Activated CD4-positive, alpha-beta T cell treated with anti-CD3 and anti-CD28 coated beads, Interleukin-2, amount 50 U/mL, for 1 hour (primary cell): ENCODE data around the gene FAM78B.

Experiments
- DNase-seq: peaks from one replicate; pipeline ENCODE4 v3.0.0-alpha.2; 2020

FAM78B gene

DNA sequence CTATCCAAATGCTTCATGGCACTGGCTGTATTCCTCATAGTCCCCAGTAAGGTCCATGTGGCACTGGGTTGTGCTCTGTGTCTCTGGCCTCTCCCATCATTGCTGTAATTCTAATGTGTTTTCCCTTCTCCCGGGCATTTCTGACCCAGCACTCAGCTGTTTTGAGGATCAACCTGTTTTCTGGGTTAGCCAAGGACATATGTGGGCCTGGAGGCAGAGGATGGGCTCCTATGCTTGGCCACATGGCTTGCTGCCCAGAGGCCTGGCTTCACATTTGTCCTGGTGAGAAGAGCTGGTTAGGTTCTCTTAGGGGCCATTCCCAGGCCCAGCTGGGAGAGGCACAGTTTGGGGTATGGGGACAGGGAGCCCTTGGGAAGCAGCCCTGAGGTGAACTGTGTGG is 103.1 kb downstream of the FAM78B start:
- DNase-seq: no peak

DNA sequence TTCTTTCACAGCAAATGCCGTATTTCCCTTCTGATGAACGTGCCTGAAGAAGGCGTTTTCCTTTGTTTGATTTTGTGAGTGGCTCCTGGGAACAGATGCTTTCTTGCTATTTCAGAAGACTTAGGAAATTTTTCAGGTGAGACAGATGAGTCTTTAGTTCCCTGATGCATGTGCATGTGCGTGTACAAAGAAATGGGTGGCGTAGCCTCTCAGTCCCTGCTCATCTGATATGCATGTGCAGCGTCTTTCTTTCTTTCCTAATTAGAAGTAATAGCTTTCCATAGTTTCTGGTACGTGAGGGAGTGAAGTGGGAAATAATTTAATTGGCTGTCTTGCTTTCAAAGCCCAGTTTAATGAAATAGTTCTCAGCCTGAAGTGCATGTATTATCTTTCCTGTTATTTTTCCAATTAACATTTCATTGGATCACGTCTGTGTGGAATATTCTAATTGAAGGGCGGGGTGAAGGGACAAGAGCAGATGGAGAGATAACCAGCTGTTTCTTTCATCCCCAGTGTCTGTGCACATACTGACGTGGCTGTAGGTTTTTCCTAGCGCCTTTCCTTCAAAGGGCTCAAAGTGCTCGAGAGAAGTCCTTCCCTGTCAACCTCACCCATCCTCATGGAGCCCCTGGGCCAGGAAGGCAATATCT is 104.3 kb downstream of the FAM78B start:
- no peak for DNase-seq

DNA sequence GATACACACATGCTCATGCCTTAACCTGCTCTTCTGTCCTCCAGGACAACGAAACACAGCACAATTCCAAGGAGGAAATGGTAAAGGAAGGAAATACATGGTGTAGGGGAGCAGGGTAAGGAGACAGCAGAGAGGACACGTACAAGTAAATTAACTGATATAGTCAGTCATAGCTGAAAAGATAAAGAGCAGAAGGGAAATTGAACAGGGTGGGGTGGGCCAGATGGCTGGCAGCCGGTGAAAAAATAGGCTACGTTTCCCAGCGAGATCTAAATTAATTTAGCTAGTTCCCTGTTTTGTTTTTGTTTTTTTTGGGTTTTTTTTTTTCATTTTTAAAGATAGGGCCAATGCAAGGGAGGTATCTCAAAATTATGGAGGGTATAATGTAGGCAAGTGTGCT is 109.2 kb downstream of the FAM78B start:
- no peak for DNase-seq

DNA sequence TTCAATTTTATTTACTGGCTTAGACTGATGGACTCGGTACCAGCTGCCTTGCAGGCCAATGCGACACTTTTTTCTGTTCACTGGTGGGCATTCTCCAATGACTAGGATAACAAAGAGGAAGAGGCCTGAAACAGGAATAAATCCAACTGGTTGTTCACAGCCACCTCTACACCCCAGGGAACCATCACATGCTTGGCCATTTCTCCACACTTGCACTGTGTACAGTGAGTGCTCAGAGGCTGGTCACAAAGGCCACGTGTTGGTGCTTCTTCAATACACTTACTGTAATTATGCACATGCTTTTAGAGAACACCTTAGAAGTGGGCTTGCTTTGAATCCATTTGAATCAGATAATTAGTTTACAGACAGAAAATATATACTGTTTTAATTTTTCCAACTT is 113.4 kb downstream of the FAM78B start:
- no peak for DNase-seq

DNA sequence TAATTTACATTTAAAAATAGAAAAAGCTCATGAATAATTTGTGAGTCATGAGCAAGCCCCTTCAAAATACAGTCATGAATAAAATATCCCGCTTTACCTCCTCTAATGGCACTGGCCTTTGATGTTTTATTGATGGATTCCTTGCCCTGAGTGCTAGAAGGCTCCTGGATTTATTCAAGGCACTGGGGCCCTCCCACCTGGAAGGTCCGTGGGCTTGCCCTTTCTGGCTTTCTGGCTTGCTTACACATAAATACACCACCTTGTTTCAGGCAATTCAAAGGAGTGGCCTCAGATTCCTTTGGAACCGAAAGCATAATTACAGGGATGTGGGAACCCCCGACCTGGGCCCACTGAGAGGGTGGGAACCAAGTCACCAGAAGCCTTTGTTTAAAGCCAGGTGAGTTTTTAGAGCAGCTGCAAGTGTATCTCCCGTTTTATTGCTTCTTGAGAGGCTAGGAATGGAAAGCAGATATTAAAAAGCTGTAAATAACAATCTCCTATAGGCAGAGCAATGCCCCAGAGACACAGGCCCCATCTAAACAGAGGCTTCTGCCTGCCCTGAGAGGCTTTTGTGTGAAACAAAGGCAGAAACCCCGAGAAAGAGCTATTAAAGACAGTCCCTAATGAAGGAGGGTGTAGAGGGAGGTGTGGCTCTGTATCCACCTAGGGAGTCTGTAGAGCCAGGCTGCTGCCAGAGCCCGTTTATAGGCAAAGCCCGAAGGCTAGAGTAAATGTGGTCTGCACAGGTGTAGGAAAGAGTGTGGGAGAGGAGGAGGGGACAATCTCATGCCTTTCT is 126.4 kb downstream of the FAM78B start:
- no peak for DNase-seq

DNA sequence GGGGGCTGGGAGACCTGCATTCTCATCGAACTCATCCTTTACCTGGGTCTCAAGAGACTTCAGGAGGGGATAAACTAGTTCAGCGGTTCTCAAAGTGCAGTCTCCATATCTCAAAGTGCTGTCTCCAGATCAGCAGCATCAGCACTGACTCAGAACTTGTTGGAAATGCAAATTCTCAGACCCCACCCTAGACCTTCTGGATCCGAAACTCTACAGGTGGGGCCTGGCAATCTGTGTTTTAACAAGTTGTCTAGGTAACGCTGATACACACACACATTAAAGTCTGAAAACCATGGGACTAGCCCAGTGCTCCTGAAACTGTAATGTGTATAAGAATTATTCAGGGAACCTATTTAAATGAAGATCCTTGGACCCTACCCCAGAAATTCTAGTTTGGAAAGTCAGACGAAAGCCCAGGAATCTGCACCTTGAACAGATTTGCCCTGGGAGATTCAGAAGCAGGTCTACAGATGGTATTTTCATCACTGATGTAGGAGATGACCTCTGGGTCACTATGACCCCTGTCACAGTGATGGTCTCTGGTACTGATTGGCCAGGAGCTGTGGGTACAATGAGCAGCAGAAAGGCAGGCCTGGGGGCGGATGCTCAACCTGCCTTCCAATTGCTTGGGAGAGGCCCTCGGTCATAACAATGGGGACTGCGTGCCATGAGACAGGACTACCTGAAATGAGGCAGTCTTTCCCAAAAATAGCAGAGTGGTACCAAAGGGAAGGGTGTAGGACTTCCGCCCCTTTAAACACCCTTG is 127.2 kb downstream of the FAM78B start:
- DNase-seq: no peak

DNA sequence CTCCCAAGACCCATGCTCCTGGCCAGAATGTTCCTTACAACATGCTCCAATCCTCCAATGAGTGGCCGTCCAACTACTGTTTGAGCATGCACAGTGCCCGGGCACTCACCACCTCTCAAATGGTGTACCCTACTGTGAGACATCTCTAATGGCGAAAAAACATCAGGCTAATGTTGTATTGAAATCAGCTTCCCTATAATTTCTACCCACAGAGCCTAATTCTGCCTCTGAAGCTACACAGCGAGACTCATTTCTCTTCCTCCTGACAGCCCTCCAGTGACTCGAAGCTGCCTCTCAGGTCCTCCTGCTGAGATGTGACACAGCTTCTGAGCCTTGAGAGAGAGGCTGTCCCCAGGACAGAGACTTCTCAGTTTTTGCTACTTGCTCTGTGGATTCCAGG is 130.7 kb downstream of the FAM78B start:
- DNase-seq: no peak

DNA sequence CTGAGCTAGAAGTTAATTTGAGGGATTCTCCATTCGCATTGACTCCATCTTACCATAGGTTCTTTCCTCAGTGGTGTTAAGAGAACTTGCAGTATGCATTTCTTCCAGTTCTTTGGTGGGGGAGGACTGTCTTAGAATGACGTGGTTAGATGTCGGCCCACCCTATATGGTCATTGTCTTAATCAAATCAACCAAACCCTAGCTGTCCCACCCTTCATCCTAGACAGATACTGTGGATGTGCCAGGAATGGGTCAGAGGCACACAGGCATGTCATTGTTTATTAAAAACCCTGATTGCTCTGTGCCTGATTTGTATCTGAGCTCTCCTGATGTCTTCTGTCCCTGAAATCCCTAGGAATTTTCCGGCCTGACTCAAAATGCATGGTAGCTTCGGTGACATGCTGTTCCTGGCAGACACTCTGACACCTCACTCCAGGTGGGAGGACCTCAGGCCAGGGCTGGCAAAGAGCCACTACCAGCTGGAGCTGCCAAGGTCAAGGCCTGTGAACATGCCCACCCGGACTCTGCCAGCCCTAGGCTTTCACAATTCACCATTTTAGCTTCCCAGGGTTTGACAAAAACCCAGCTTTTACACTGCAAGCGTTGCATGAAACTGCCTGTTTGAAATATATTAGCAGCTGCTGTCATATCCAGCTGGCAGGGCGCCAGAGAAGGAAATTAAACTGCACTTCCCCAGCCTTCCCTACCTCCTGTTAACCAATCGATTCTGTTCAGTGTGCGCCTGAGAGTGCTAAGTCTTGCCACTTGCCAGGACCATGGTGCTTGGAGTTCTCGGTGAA is 134.0 kb downstream of the FAM78B start:
- DNase-seq: no peak

DNA sequence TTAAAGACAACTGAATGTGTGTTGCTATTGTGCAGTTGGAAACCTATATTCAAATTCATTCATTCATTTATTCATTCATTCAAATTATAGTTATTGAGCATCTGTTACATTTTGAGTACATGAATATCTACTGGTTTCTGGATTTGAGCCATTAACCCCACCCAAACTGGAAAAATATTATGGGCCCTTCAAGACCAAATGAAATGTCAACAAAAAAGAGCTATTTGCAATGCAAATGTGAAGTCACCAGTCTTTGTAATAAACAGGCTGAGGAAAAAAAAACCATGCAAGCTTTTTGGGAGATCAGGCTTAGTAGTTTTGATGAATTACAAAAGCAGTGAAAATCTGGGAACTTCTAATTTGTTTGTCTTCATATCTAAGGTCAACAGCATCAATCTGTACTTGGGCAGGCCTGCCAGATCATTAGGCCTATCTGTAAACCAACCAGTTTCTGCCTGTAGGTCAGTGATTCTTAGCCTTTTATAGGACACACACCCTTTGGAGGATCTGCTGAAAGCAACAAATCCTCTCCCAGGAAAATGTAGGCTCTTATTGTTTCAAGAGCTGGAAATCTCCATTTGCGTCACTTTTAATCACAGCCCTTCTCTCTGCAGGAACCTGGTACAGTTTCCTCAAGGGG is 134.7 kb downstream of the FAM78B start:
- no peak for DNase-seq

DNA sequence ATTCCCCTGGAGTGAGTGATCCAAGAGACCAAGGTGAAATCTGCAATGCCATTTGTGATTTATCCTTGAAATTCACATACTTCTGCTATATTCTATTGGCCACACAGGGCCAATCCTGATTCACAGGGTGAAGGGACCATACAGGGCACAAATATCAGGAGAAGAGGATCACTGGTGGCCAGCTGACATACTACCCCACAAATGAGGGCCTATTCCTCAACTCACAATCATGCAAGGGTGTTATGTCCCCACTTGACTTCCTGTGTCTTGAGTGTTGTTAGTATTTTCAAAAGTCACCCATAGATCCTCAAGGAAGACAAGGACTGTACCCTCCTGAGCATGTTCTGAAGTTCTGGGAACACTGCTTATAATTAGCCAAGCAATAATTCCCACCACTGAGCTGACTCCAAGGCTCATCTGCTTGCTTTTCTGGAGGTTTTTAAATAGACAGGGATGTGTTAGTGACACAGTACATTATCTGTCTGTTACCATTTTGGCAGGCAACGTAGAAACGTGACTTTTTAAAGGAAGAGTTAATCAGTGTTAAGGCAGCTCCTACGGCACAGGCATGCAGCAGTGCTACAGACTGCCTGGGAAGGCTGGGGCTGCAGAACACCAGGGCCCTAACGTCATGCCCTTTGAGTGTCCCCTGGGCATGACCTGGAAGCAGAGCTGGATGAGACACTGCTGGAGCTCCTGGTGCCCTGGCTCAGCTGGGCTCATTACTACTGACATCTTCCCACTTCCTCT is 137.4 kb downstream of the FAM78B start:
- no peak for DNase-seq

DNA sequence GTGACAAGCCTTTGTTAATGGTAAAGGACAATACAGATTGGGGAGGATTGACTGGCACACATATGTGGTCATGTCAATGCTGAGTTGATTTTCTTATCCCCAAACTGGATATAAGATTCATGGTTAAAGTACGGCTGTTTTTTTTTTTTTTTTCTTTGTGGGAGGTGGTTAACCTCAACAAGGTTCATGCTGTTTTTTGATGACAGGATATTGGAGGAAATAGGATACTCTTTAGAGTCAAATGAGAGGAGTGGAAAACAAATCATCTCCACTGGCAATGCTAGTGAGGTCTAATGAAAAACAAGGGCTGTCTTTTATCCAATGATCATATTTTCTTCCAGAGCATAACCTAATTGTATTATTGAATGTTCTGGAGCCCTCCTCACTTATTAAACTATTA is 140.2 kb downstream of the FAM78B start:
- DNase-seq: no peak

DNA sequence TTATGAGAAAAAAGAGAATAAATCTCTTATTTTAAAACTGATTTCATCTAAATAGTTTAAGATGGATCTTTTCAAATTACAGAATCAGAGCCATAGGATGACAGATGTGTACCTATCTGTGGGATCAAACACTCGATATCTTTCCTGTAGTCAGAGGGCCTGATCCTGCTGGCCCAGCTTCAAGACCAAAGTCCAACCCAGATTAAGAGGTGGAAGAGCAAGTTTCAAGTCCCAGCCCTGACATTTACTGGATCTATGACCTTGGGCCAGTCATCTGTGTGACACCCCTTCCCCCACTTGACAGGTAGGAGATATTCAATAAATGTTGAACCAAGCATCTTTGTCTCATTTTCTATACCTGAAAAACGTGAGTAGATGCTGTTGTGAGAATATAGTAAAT is 140.7 kb downstream of the FAM78B start:
- DNase-seq: no peak

DNA sequence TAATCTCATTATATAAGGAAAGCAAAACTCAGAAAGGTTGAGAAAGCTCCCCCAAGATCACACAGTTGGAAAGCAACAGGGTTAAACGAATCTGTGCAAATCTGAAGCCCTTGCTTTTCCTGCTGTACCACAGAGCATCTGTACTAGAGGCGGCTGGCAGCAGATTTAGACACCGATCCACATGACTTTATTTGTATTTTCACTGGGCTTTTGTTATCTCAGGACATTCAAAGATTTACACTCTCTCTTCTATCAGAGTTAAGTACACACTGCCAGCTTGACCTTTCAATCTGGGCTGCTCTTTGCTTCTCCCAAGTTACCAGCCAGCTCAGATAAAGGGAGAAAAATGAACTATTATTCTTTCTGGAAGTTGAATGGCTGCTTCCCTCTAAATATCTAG is 146.6 kb downstream of the FAM78B start:
- no peak for DNase-seq
